Measurements from ENCODE around the gene CRYL1.
A peak's percentile ranks its signal among the peaks of the same experiment; 100 is the strongest.

Gene CRYL1

GRCh38 chr13:20495087-20496023 lies 30.3 kb downstream of the CRYL1 start:
- DNase-seq (ENCODE audit: low read depth, low spot score), result no peak

DNA sequence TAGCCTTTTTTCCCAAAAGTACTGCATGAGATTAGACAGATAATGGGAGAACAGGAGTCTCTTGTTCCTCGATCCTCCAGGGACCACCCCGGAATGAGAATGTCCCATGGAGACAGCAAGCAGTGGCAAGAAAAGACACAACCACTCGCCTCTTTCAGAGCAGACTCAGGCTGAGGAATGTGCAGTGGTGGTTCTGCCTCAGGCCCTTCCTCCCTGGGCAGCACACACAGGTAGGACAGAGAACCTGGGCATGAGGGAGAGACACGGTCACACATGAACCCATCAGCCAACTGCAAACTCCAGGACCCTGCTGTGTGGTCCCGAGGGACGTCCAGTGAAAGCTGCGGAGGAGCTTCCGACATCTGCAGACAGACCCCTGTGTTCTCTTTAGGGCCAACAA lies 31.0 kb downstream of the CRYL1 start:
- no peak for DNase-seq (ENCODE audit: low read depth, low spot score)

DNA sequence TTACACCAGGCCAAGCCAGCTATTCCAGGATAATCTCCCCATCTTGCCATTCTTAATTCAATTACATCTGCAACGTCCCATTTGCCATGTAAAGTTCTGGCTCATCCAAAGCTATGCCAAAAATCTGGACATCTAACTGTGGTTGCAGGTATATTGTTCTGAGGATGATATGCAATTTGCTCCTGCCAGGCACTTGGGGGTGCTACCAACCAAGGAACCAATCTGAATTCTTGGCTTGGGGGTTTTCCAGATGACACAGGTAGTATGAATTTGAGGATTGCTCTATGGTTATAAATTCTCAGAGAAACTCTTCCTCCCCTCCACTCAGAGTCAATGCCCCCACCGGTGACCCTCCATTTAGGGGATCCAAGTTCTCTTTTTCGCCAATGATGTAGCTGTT lies 33.0 kb downstream of the CRYL1 start:
- no peak for DNase-seq (ENCODE audit: low read depth, low spot score)

DNA sequence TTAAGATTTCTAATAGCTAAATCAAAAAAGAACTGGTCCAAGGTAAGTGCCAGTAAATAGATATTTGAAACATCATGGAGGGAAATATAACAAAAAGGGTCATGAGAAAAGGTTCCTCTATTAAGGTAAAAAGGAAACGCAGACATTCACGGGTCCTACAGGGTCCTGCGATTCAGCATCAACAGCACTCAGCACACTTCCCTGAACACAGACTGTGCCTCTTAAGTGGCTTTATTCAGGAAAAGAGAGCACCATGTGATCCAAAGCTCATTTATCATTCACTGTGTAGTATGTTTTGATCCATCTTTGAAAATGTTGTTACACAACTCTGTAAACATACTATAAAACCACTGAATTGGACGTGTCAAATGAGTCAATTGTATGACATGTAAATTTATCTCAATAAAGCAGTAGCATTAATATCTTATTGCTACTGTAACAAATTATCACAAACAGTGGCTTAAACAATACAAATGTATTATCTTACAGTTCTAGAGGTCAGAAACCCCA lies 33.7 kb downstream of the CRYL1 start:
- no peak for DNase-seq (ENCODE audit: low read depth, low spot score)

DNA sequence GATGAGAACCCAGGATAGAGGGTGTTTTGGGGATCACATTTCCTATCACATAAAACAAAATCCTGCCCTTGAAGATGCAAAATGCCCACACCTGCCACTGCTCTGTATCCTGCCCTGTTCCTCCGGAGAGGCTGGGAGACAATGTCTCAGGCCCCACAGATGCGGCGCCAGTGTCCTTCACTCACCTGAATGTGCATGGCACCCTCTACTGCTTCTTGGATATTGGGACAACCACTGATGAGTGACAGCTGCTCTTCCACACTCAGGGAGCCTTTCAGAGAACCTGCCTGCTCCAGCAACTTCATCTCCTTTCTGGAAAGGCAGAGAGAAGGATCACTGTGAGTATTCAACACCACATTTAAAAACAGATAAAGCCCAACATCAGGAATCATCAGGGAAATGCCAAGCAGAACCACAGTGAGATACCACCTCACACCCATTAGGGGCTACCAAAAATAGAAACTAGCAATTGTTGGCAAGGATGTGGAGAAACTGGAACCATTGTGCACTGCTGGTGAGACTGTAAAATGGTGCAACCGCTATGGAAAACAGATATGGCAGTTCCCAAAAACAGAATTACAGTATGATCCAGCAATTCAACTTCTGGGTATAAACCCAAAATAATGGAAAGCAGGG lies 36.4 kb downstream of the CRYL1 start:
- no peak for DNase-seq (ENCODE audit: low read depth, low spot score)

DNA sequence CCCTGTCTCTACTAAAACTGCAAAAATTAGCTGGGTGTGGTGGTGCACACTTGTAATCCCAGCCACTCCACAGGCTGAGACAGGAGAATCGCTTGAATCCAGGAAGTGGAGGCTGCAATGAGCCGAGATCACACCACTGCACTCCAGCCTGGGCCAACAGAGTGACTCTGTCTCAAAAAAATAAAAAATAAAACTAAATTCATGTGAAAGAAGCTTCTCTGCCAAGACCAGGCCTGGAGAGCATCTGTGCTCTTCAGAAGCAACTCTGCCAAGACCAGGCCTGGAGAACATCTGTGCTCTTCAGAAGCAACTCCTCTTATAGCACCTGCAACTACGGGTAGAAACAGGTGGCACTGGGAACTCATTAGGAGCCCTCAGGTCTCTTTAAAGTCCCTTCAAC lies 37.7 kb downstream of the CRYL1 start:
- DNase-seq (ENCODE audit: low read depth, low spot score), result no peak

- no peak for DNase-seq (ENCODE audit: low read depth, low spot score)
These were observed 42.9 kb downstream of the CRYL1 start for GRCh38 chr13:20482787-20483186.

GRCh38 chr13:20482275-20482761 lies 43.3 kb downstream of the CRYL1 start:
- DNase-seq (ENCODE audit: low read depth, low spot score), result no peak

GRCh38 chr13:20477394-20477793 lies 48.3 kb downstream of the CRYL1 start:
- DNase-seq (ENCODE audit: low read depth, low spot score), result no peak

DNA sequence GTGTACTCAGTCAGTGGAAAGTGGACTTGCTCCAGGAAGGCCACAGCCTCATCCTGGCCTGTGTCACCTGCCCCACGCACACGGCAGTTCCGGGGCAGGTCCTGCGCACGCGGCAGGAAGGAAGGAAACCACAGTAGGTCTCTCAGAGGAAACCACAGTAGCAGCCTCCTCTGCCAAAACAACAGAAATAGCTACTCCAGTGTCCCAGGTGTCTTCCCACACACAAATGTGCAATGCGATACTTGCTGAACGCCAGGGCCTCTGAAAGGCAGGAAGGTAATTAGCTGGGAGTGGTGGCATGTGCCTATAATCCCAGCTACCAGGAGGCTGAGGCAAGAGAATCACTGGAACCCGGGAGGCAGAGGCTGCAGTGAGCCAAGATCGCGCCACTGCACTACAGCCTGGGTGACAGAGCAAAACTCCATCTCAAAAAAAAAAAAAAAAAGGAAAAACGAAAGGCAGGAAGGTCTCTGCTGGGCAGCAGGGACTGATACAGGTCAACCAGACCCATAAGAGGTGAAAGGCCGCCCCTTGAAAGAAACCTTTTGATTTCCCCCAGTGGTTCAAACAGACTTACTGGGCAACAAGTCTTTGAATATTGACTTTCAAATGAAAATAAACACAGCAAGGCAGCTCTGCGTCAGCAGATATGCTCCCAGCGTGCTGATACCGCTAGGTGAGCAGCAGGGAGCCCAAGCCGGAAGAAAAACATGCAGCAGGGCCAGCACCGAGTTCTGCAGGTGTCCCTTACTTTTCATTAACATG lies 49.5 kb downstream of the CRYL1 start:
- no peak for DNase-seq (ENCODE audit: low read depth, low spot score)

- DNase-seq (ENCODE audit: low read depth, low spot score), result no peak
These were observed 51.1 kb downstream of the CRYL1 start for GRCh38 chr13:20474515-20474914.

DNA sequence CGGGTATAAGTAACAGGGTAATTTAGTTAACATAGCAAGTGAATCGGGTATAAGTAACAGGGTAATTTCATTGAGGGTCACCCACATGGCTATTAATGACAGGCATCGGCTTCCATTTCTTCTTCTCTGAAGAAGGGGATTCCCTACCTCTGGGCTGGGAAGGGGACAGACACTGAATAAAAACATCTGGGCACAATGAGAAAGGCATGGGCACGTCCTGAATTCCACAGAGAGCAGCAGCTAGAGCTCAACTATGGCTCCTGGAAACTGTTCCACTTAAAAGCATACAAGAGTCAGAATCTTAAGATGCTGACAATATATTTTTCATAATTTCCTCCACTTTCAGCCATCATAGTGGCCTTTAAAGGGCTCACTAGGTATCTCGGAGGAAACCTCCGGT lies 51.8 kb downstream of the CRYL1 start:
- DNase-seq (ENCODE audit: low read depth, low spot score), result no peak

GRCh38 chr13:20473139-20473538 lies 52.5 kb downstream of the CRYL1 start:
- DNase-seq (ENCODE audit: low read depth, low spot score), result no peak

DNA sequence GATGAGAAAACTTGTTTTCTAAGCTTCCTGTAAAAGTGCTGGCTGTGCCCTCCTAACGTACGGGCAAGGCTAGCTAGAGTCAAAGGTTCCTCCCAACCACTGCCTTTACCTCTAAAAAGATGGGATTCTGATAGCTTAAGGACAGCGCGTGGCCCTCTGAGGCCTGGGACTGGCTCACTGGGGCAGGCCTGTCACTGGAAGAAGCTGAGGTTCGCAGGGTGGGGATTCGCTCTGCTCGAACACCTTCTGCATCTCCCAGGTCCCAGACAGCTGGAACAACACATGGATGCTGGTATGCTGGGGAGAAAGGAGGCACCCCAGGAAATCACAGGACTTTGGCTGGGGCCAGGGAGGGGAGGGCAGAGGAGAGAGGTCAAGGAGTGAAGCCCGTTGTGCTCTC lies 53.1 kb downstream of the CRYL1 start:
- no peak for DNase-seq (ENCODE audit: low read depth, low spot score)

DNA sequence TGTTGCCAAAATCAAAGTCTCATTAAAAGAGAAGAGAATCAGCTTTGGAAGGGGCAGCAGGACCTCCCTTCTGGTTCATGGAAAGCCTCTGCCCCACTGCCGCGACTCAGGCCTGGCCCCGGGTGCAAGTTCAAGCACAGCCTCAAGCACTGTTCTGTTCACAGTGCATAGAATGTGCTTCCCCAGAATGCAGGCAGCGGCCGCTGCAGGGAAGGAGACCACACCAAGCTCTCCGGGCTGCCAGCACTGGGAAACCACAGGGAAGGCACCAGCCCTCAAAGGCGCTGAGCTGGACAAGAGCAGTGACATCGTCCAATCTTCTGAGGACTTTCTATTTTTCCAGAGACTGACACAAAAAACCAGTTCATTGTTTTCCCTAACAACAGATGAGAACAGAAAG lies 55.5 kb downstream of the CRYL1 start:
- no peak for DNase-seq (ENCODE audit: low read depth, low spot score)

GRCh38 chr13:20466371-20466770 lies 59.3 kb downstream of the CRYL1 start:
- DNase-seq (ENCODE audit: low read depth, low spot score), result no peak

- DNase-seq (ENCODE audit: low read depth, low spot score), result no peak
These were observed 60.3 kb downstream of the CRYL1 start for GRCh38 chr13:20465218-20465879.

- no peak for DNase-seq (ENCODE audit: low read depth, low spot score)
These were observed 62.7 kb downstream of the CRYL1 start for GRCh38 chr13:20462921-20463320.

GRCh38 chr13:20462533-20462915 lies 63.1 kb downstream of the CRYL1 start:
- DNase-seq (ENCODE audit: low read depth, low spot score), result peak; percentile 17

DNA sequence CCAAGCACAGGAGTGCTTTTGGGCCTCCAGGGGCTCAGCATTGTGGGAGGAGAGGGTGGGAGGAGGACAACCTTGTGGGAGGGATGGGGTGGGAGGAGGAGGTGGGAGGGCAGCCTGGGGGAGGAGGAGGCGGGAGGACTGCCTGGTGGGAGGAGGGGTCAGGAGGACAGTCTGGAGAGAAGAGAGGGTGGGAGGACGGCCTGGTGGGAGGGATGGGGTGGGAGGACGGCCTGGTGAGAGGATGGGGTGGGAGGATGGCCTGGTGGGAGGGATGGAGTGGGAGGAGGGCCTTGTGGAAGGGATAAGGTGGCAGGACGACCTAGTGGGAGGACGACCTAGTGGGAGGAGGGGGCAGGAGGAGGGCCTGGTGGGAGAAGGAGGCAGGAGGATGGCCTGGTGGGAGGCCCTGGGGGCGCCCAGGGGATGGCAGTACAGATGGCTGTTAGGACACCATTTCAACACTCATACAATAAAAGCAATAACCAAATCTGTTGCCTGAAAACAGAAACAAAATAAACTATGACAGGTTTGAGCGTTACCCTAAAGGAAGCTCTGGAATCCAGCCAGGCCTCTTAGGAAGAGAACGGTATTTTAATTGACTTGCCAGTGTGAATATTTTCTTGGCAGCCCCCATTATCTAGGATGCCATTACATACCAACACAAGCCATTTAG lies 63.7 kb downstream of the CRYL1 start:
- DNase-seq (ENCODE audit: low read depth, low spot score), result no peak

GRCh38 chr13:20461481-20461859 lies 64.2 kb downstream of the CRYL1 start:
- DNase-seq (ENCODE audit: low read depth, low spot score), result no peak
